ENCODE measurements around the gene KLF11.

KLF11 gene

GRCh38 chr2:10033251-10034006 lies 9.9 kb upstream of the KLF11 start:
- no peak for DNase-seq (ENCODE audit: low read depth)
- TF ChIP-seq CTCF (IDR thresholded peaks at IDR 0.05; ENCODE audit: low read length, missing control alignments): no peak
- H3K4me3 ChIP-seq (replicated peaks; ENCODE audit: low read depth, low read length): no peak overlapping the region

- DNase-seq (ENCODE audit: low read depth): no peak
- no peak for TF ChIP-seq CTCF (IDR thresholded peaks at IDR 0.05; ENCODE audit: low read length, missing control alignments)
- no peak overlapping the region for H3K4me3 ChIP-seq (replicated peaks; ENCODE audit: low read depth, low read length)
Observed at GRCh38 chr2:10034333-10035052, 8.9 kb upstream of the KLF11 start.

GRCh38 chr2:10035053-10035422 lies 8.3 kb upstream of the KLF11 start:
- no peak for DNase-seq (ENCODE audit: low read depth)
- H3K4me3 ChIP-seq (replicated peaks; ENCODE audit: low read depth, low read length): no peak overlapping the region
- TF ChIP-seq CTCF (IDR thresholded peaks at IDR 0.05; ENCODE audit: low read length, missing control alignments): no peak

GRCh38 chr2:10035633-10036032 lies 7.7 kb upstream of the KLF11 start:
- TF ChIP-seq CTCF (IDR thresholded peaks at IDR 0.05; ENCODE audit: low read length, missing control alignments): no peak
- H3K4me3 ChIP-seq (replicated peaks; ENCODE audit: low read depth, low read length): no peak overlapping the region
- DNase-seq (ENCODE audit: low read depth): no peak

- DNase-seq (ENCODE audit: low read depth): peak; percentile 74
- peak; percentile 53 for TF ChIP-seq CTCF (IDR thresholded peaks at IDR 0.05; ENCODE audit: low read length, missing control alignments)
- H3K4me3 ChIP-seq (replicated peaks; ENCODE audit: low read depth, low read length): no peak overlapping the region
Observed at GRCh38 chr2:10036095-10036884, 7.1 kb upstream of the KLF11 start.

GRCh38 chr2:10038123-10038522 lies 5.2 kb upstream of the KLF11 start:
- DNase-seq (ENCODE audit: low read depth): no peak
- no peak overlapping the region for H3K4me3 ChIP-seq (replicated peaks; ENCODE audit: low read depth, low read length)
- no peak for TF ChIP-seq CTCF (IDR thresholded peaks at IDR 0.05; ENCODE audit: low read length, missing control alignments)

All from fibroblast of pulmonary artery (primary cell).